GM19238 (cell line): ENCODE data around the gene NXPH1.

Source experiments
- DNase-seq: peaks from one replicate; pipeline ENCODE4 v3.0.0; 2011; ENCODE audit warnings: low spot score; ENCODE audit not compliant: insufficient read length

NXPH1 gene

GRCh38 chr7:8433477-8434289 is at the start of gene NXPH1:
Gene NXPH1, plus strand, starts transcription at chr7:8433609.
- no peak for DNase-seq

- no peak for DNase-seq
These were observed 48.5 kb upstream of the NXPH1 start for GRCh38 chr7:8384901-8385300.

GRCh38 chr7:8386926-8387550 is 46.4 kb upstream of the NXPH1 start:
- no peak for DNase-seq

GRCh38 chr7:8387551-8388256 is 45.7 kb upstream of the NXPH1 start:
- no peak for DNase-seq

GRCh38 chr7:8388257-8388625 is 45.2 kb upstream of the NXPH1 start:
- DNase-seq: no peak

- DNase-seq: no peak
These were observed 43.7 kb upstream of the NXPH1 start for GRCh38 chr7:8389593-8390261.

- DNase-seq: no peak
These were observed 43.2 kb upstream of the NXPH1 start for GRCh38 chr7:8390262-8390626.

- DNase-seq: no peak
These were observed 41.9 kb upstream of the NXPH1 start for GRCh38 chr7:8391353-8392062.

- no peak for DNase-seq
These were observed 37.1 kb upstream of the NXPH1 start for GRCh38 chr7:8396294-8396693.

- no peak for DNase-seq
These were observed 24.5 kb upstream of the NXPH1 start for GRCh38 chr7:8408871-8409270.

GRCh38 chr7:8411103-8411502 is 22.3 kb upstream of the NXPH1 start:
- DNase-seq: no peak

GRCh38 chr7:8413600-8413999 is 19.8 kb upstream of the NXPH1 start:
- DNase-seq: no peak

- no peak for DNase-seq
These were observed 14.7 kb upstream of the NXPH1 start for GRCh38 chr7:8418629-8419245.

- no peak for DNase-seq
These were observed 11.2 kb upstream of the NXPH1 start for GRCh38 chr7:8422177-8422576.

GRCh38 chr7:8423057-8423456 is 10.4 kb upstream of the NXPH1 start:
- no peak for DNase-seq

- DNase-seq: no peak
These were observed 8.2 kb upstream of the NXPH1 start for GRCh38 chr7:8425223-8425622.

- DNase-seq: no peak
These were observed 2.8 kb upstream of the NXPH1 start for GRCh38 chr7:8430643-8431042.

- DNase-seq: no peak
These were observed 1.0 kb downstream of the NXPH1 start for GRCh38 chr7:8434290-8435002.

GRCh38 chr7:8435095-8435494 is 1.7 kb downstream of the NXPH1 start:
- DNase-seq: no peak
